ENCODE measurements around the gene PRR20D.
"Not testable (repeated sequence)": the region's sequence is repeated elsewhere in the genome, so short reads cannot be mapped to it uniquely, and the experiment has no call there.

The PRR20D gene

DNA sequence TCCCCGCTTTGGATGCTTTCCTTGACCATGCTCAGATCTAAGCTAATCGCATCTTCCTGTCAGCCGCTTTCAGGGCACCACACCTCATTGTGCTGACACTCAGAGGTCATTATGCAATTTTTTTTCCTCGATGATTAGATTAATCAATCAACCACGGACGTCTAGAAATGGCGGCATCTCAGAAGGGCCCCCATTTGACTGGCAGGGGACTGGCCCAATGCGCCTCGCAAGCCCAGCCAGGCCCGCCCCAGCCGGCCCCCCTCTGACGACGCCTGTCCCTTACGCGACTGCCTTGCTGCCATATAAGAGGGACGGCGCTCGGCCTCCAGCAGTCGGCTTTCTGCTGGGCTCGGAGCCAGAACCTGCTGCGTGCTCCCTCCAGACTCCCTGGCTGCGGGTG is at the start of gene PRR20D:
Gene PRR20D, plus strand, starts transcription at position 301 of the 400 bp plus-strand sequence. CDS start 387 bp downstream, outside the sequence.
- not testable (repeated sequence) for DNase-seq (ENCODE audit: low read depth)

- DNase-seq (ENCODE audit: low read depth) = no peak
Measured at GRCh38 chr13:57114945-57115344, 45.5 kb upstream of the PRR20D start.

- no peak for DNase-seq (ENCODE audit: low read depth)
Measured at GRCh38 chr13:57123681-57124080, 36.8 kb upstream of the PRR20D start.

- DNase-seq (ENCODE audit: low read depth) = no peak
Measured at GRCh38 chr13:57128909-57129308, 31.5 kb upstream of the PRR20D start.

- DNase-seq (ENCODE audit: low read depth) = no peak
Measured at GRCh38 chr13:57136093-57136492, 24.3 kb upstream of the PRR20D start.

- DNase-seq (ENCODE audit: low read depth) = no peak
Measured at GRCh38 chr13:57137585-57137984, 22.8 kb upstream of the PRR20D start.

GRCh38 chr13:57138988-57139387 is 21.4 kb upstream of the PRR20D start:
- DNase-seq (ENCODE audit: low read depth) = no peak

- not testable (repeated sequence) for DNase-seq (ENCODE audit: low read depth)
Measured at GRCh38 chr13:57139781-57140180, 20.7 kb upstream of the PRR20D start.

DNA sequence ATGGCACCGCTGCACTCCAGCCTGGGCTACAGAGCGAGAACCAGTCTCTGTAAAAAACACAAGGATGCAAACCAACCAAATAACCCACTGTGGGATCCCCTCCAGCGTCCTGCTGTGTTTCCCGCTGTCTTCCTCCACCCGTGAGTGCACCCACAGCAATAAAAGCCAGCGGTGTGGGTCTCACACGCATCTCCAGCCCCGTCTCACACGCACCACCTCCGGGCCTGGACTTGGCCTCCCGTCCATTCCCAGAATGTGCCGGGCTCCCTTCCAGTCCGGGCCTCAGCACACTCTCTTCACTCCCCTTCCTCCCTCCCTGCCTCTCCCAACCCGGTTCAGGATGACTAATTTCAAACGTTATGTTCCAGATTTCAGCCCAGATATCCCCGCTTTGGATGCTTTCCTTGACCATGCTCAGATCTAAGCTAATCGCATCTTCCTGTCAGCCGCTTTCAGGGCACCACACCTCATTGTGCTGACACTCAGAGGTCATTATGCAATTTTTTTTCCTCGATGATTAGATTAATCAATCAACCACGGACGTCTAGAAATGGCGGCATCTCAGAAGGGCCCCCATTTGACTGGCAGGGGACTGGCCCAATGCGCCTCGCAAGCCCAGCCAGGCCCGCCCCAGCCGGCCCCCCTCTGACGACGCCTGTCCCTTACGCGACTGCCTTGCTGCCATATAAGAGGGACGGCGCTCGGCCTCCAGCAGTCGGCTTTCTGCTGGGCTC is 20.0 kb upstream of the PRR20D start, which contains the start of gene PRR20A:
Gene PRR20A, plus strand, starts transcription at position 684 of the 734 bp plus-strand sequence. CDS start 387 bp downstream, outside the sequence.
- DNase-seq (ENCODE audit: low read depth) = not testable (repeated sequence)

- DNase-seq (ENCODE audit: low read depth) = not testable (repeated sequence)
Measured at GRCh38 chr13:57147188-57147587, 13.2 kb upstream of the PRR20D start, which contains the start of gene PRR20B. TSS of gene PRR20B (plus strand) at chr13:57147488. CDS start at chr13:57147875, 387 bp downstream.

DNA sequence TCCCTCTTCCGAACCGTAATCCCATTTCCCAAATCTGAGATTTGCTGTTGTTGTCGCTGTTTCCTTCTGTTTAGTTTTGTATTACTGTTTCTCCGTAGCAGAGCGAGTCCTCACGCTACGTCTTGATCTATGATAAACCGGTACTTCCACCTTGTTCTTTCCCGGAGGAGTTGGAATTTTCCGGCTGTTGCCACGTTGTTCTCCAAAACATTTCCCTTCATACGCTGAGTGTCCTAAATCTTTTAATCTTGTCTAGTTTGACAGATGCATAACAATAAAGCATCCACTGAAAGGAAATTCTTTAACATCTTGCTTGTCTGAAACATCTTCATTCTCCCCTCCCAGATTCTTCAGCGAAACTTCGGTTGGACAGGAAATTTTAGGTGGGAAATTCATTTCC is 12.3 kb upstream of the PRR20D start:
- not testable (repeated sequence) for DNase-seq (ENCODE audit: low read depth)

GRCh38 chr13:57153761-57154160 is 6.7 kb upstream of the PRR20D start, which contains the start of gene PRR20C:
TSS of gene PRR20C (plus strand) at chr13:57154061. CDS start at chr13:57154448, 387 bp downstream.
- DNase-seq (ENCODE audit: low read depth) = not testable (repeated sequence)

GRCh38 chr13:57166897-57167296 is 6.5 kb downstream of the PRR20D start, which contains the start of gene PRR20E:
TSS of gene PRR20E (plus strand) at chr13:57167197. CDS start at chr13:57167584, 387 bp downstream.
- not testable (repeated sequence) for DNase-seq (ENCODE audit: low read depth)

DNA sequence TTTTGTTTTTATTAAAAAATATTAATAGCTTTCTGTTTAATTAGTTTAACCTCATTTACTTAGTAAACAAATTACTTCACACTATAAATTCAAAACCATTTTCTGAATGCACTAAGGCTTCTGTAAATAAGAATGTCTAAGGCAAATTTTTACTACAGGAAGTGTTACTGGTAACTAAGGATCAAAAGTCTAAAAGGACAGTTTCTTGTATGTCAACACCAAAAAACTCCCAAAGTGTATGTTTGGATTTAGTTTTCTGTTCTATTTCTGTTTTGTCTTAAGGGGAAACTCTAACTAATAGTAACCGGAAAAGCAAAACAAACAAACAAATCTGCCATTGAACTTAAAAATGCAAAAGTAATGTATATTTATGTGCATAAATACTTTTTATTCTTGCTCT is 31.2 kb downstream of the PRR20D start:
- DNase-seq (ENCODE audit: low read depth) = no peak

DNA sequence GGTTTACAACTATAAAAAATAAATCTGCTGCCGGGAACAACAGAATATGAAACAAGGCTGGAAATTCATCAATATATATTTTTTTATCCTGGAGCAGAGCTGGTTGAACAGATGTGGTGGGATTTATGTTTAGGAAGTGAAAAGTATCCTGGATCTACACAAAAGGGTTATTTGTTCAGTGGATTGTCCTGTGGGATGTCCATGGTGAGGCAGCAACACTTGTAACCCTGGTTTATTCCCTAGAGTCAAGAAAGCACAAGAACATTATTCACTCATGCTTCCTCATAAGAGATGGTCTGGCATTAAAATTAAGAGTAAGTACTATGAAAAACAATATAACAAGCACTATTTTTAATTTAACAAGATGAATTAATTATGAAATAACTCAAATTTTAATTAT is 52.6 kb downstream of the PRR20D start:
- no peak for DNase-seq (ENCODE audit: low read depth)
